ENCODE results near the gene SHLD2.
"Not testable (repeated sequence)": the region's sequence is repeated elsewhere in the genome, so short reads cannot be mapped to it uniquely, and the experiment has no call there.

- TF ChIP-seq ARNTL (CRISPR knock-in tag; IDR thresholded peaks at IDR 0.05; ENCODE audit: borderline replicate concordance, low read depth); BACH2 (CRISPR knock-in tag; IDR thresholded peaks at IDR 0.05; ENCODE audit: borderline replicate concordance); CSDC2 (CRISPR knock-in tag; IDR thresholded peaks at IDR 0.05); POU6F1 (CRISPR knock-in tag; IDR thresholded peaks at IDR 0.05; ENCODE audit: borderline replicate concordance, low read depth); TSHZ2 (CRISPR knock-in tag; IDR thresholded peaks at IDR 0.05); ZNF8 (CRISPR knock-in tag; IDR thresholded peaks at IDR 0.05); GLIS3 (CRISPR knock-in tag; IDR thresholded peaks at IDR 0.05); PATZ1 (CRISPR knock-in tag; IDR thresholded peaks at IDR 0.05; ENCODE audit: borderline replicate concordance); CREB5 (CRISPR knock-in tag; IDR thresholded peaks at IDR 0.05; ENCODE audit: low read depth); TOX (CRISPR knock-in tag; IDR thresholded peaks at IDR 0.05; ENCODE audit: borderline replicate concordance); ISL1 (CRISPR knock-in tag; IDR thresholded peaks at IDR 0.05); ZNF70 (CRISPR knock-in tag; IDR thresholded peaks at IDR 0.05): not testable (repeated sequence)
Measured at GRCh38 chr10:87229211-87229610, 134.2 kb downstream of the SHLD2 start.

Data from SK-N-SH treated with all-trans-retinoic acid at 6 μM for 48 hours (cell line).